Stimulated activated CD8-positive, alpha-beta memory T cell treated with anti-CD3 and anti-CD28 coated beads, Interleukin-7, amount 100 ng/mL, for 1 hour (primary cell): ENCODE data around the gene THBS2.

Experiments used
- DNase-seq, 2 donors: peaks; one replicate each; pipeline ENCODE4 v3.0.0-alpha.2; 2020; ENCODE audit warnings: low read depth in 2 of 2

The THBS2 gene

GRCh38 chr6:169249057-169249456 lies 4.6 kb downstream of the THBS2 start:
- no peak for DNase-seq

- DNase-seq, result no peak
Measured at GRCh38 chr6:169248521-169248971, 5.1 kb downstream of the THBS2 start.

GRCh38 chr6:169247991-169248390 lies 5.7 kb downstream of the THBS2 start:
- no peak for DNase-seq

GRCh38 chr6:169247419-169247818 lies 6.2 kb downstream of the THBS2 start:
- DNase-seq, result no peak

- no peak for DNase-seq
Measured at GRCh38 chr6:169246445-169246844, 7.2 kb downstream of the THBS2 start.

GRCh38 chr6:169244684-169245383 lies 8.8 kb downstream of the THBS2 start:
- DNase-seq, result no peak

GRCh38 chr6:169243661-169244060 lies 10.0 kb downstream of the THBS2 start:
- DNase-seq, result no peak

GRCh38 chr6:169243186-169243585 lies 10.5 kb downstream of the THBS2 start:
- no peak for DNase-seq

GRCh38 chr6:169241688-169242350 lies 11.8 kb downstream of the THBS2 start:
- DNase-seq, result no peak

GRCh38 chr6:169240591-169241390 lies 12.9 kb downstream of the THBS2 start:
- DNase-seq, result no peak

GRCh38 chr6:169240125-169240524 lies 13.5 kb downstream of the THBS2 start:
- DNase-seq, result no peak

GRCh38 chr6:169239181-169239580 lies 14.5 kb downstream of the THBS2 start:
- DNase-seq, result no peak

GRCh38 chr6:169238766-169239165 lies 14.9 kb downstream of the THBS2 start:
- no peak for DNase-seq

- DNase-seq, result no peak
Measured at GRCh38 chr6:169237496-169238134, 16.0 kb downstream of the THBS2 start.

GRCh38 chr6:169236988-169237387 lies 16.7 kb downstream of the THBS2 start:
- no peak for DNase-seq

- no peak for DNase-seq
Measured at GRCh38 chr6:169236545-169236944, 17.1 kb downstream of the THBS2 start.

GRCh38 chr6:169235286-169235685 lies 18.4 kb downstream of the THBS2 start:
- no peak for DNase-seq

- DNase-seq, result no peak
Measured at GRCh38 chr6:169234634-169235033, 19.0 kb downstream of the THBS2 start.

GRCh38 chr6:169233832-169234231 lies 19.8 kb downstream of the THBS2 start:
- DNase-seq, result no peak

- no peak for DNase-seq
Measured at GRCh38 chr6:169233181-169233580, 20.5 kb downstream of the THBS2 start.

- no peak for DNase-seq
Measured at GRCh38 chr6:169232507-169232931, 21.1 kb downstream of the THBS2 start.
